Stimulated activated CD8-positive, alpha-beta memory T cell treated with anti-CD3 and anti-CD28 coated beads, Interleukin-4, amount 100 ng/mL, for 48 hours (primary cell): ENCODE measurements around the gene UTP25.

Source experiments
- DNase-seq: peaks from one replicate; pipeline ENCODE4 v3.0.0-alpha.2; 2020

UTP25 gene

GRCh38 chr1:209805875-209806760 lies 21.7 kb upstream of the UTP25 start, which contains the start of gene IRF6:
Gene IRF6, minus strand, starts transcription at chr1:209806142. Its CDS starts 4,729 bp downstream, at chr1:209801413.
- peak; percentile 82 for DNase-seq

GRCh38 chr1:209807509-209807908 lies 20.3 kb upstream of the UTP25 start:
- no peak for DNase-seq

- DNase-seq = no peak
Measured at GRCh38 chr1:209808059-209808581, 19.7 kb upstream of the UTP25 start.

- no peak for DNase-seq
Measured at GRCh38 chr1:209809611-209810010, 18.2 kb upstream of the UTP25 start.

- no peak for DNase-seq
Measured at GRCh38 chr1:209810783-209811182, 17.0 kb upstream of the UTP25 start.

GRCh38 chr1:209813902-209814301 lies 13.9 kb upstream of the UTP25 start:
- no peak for DNase-seq

- DNase-seq = no peak
Measured at GRCh38 chr1:209815490-209815889, 12.3 kb upstream of the UTP25 start.

- DNase-seq = no peak
Measured at GRCh38 chr1:209815931-209816341, 11.8 kb upstream of the UTP25 start.

GRCh38 chr1:209816923-209817322 lies 10.8 kb upstream of the UTP25 start:
- DNase-seq = no peak

- DNase-seq = no peak
Measured at GRCh38 chr1:209817691-209818090, 10.1 kb upstream of the UTP25 start.

- no peak for DNase-seq
Measured at GRCh38 chr1:209819058-209819457, 8.7 kb upstream of the UTP25 start.

- no peak for DNase-seq
Measured at GRCh38 chr1:209820986-209821385, 6.8 kb upstream of the UTP25 start.

- no peak for DNase-seq
Measured at GRCh38 chr1:209822706-209823105, 5.1 kb upstream of the UTP25 start.

- no peak for DNase-seq
Measured at GRCh38 chr1:209823143-209824041, 4.4 kb upstream of the UTP25 start.

- no peak for DNase-seq
Measured at GRCh38 chr1:209825591-209826434, 2.0 kb upstream of the UTP25 start.

- no peak for DNase-seq
Measured at GRCh38 chr1:209829716-209830115, 1.9 kb downstream of the UTP25 start.

GRCh38 chr1:209830722-209831121 lies 3.0 kb downstream of the UTP25 start:
- DNase-seq = no peak

- DNase-seq = no peak
Measured at GRCh38 chr1:209831615-209832014, 3.8 kb downstream of the UTP25 start.

GRCh38 chr1:209835782-209836298 lies 8.1 kb downstream of the UTP25 start:
- peak; percentile 50 for DNase-seq

GRCh38 chr1:209837671-209838070 lies 9.9 kb downstream of the UTP25 start:
- DNase-seq = no peak

- DNase-seq = no peak
Measured at GRCh38 chr1:209838537-209838936, 10.8 kb downstream of the UTP25 start.

GRCh38 chr1:209839875-209840546 lies 12.2 kb downstream of the UTP25 start:
- DNase-seq = no peak
